IMR-90 (cell line): ENCODE measurements around the gene DOCK10. TPM values are rescaled to one million over a fixed set of nuclear protein-coding genes. Genes with fewer than 3 reads are reported as not detected.

Source experiments
- ATAC-seq: fragments of 200-7000 bp; cut with Tn5 transposase; 2 replicates; pipeline ENCODE4 v1.9.1; 2020; ENCODE audit warnings: low read depth, mild to moderate bottlenecking, moderate library complexity
- BruUV-seq: library from RNA; stranded (reverse); fragments of 400-500 nt; replicated peaks from 2 replicates; lab custom pipeline; 2021; lab: Mats Ljungman, UMichigan
- CTCF ChIA-PET: fragments of 300-600 bp; formaldehyde crosslinking; extraction: SDS; loops from one replicate; lab custom pipeline; 2021; ENCODE audit warnings: antibody characterized with exemption; lab: Yijun Ruan, JAX
- POLR2A ChIA-PET: fragments of 300-600 bp; sonication (Branson Sonifier 250); formaldehyde crosslinking; loops from one replicate; lab custom pipeline; 2022; ENCODE audit warnings: antibody characterized with exemption; ENCODE audit not compliant: unreplicated experiment; lab: Charles Lee
- DNase-seq: peaks from one replicate; pipeline ENCODE4 v3.0.0; 2013
- H2AFZ ChIP-seq: replicated peaks from 2 replicates; pipeline ENCODE3; 2013; ENCODE audit warnings: low read length, mild to moderate bottlenecking; ENCODE audit not compliant: poor library complexity
- H2AK5ac ChIP-seq: 2 replicates; pipeline ENCODE4 v1.6.1; 2013; ENCODE audit warnings: low read depth, low read length, inconsistent platforms
- H2AK9ac ChIP-seq: replicated peaks from 2 replicates; pipeline ENCODE3; 2013; ENCODE audit warnings: mild to moderate bottlenecking, low read depth, low read length, moderate library complexity; ENCODE audit not compliant: poor library complexity
- H2BK120ac ChIP-seq: 2 replicates; pipeline ENCODE4 v1.6.1; 2013; ENCODE audit warnings: low read depth, low read length, inconsistent platforms
- H2BK15ac ChIP-seq: 3 replicates; pipeline ENCODE4 v1.6.1; 2013; ENCODE audit warnings: low read depth, low read length, inconsistent platforms
- H2BK20ac ChIP-seq: 2 replicates; pipeline ENCODE4 v1.6.1; 2013; ENCODE audit warnings: low read depth, mild to moderate bottlenecking, inconsistent platforms, low read length, moderate library complexity
- H2BK5ac ChIP-seq: 2 replicates; pipeline ENCODE4 v1.6.1; 2013; ENCODE audit warnings: mild to moderate bottlenecking, low read depth, low read length, inconsistent platforms; ENCODE audit not compliant: poor library complexity, severe bottlenecking
- H3K14ac ChIP-seq: replicated peaks from 2 replicates; pipeline ENCODE4 v1.6.1; 2013; ENCODE audit warnings: low read depth, low read length, inconsistent platforms
- H3K18ac ChIP-seq: 2 replicates; pipeline ENCODE4 v1.6.1; 2013; ENCODE audit warnings: low read depth, low read length, control low read depth
- H3K23ac ChIP-seq: 2 replicates; pipeline ENCODE4 v1.6.1; 2013; ENCODE audit warnings: low read depth, low read length, inconsistent platforms
- H3K27ac ChIP-seq: 2 replicates; pipeline ENCODE4 v1.5.1; 2013; ENCODE audit warnings: mild to moderate bottlenecking, control low read depth, low read length; ENCODE audit not compliant: insufficient read depth
- H3K27me3 ChIP-seq: 2 replicates; pipeline ENCODE4 v1.6.1; 2013; ENCODE audit warnings: low read length; ENCODE audit not compliant: control insufficient read depth, insufficient read depth
- H3K36me3 ChIP-seq: 2 replicates; pipeline ENCODE4 v1.6.1; 2013; ENCODE audit warnings: low read length, mixed read lengths; ENCODE audit not compliant: control insufficient read depth, insufficient read depth
- H3K4ac ChIP-seq: 2 replicates; pipeline ENCODE4 v1.6.1; 2013; ENCODE audit warnings: low read depth, low read length, inconsistent platforms
- H3K4me1 ChIP-seq: 2 replicates; pipeline ENCODE4 v1.6.1; 2013; ENCODE audit warnings: low read length, mixed read lengths; ENCODE audit not compliant: control insufficient read depth, insufficient read depth
- H3K4me2 ChIP-seq: 2 replicates; pipeline ENCODE4 v1.6.1; 2013; ENCODE audit warnings: low read depth, mild to moderate bottlenecking, control low read depth, low read length, moderate library complexity
- H3K4me3 ChIP-seq: 2 replicates; pipeline ENCODE4 v1.5.1; 2013; ENCODE audit warnings: low read depth, mild to moderate bottlenecking, control low read depth, low read length, moderate library complexity; ENCODE audit not compliant: insufficient read depth
- H3K56ac ChIP-seq: 2 replicates; pipeline ENCODE4 v1.6.1; 2013; ENCODE audit warnings: low read length, inconsistent platforms; ENCODE audit not compliant: insufficient read depth; ENCODE audit errors: extremely low read depth
- H3K79me1 ChIP-seq, 2 experiments: 2 replicates each; pipeline ENCODE4 v1.6.1; 2013; ENCODE audit warnings: low read length in 2 of 2, inconsistent platforms in 1 of 2, low read depth in 1 of 2
- H3K9ac ChIP-seq: 2 replicates; pipeline ENCODE4 v1.6.1; 2013; ENCODE audit warnings: low read depth, low read length, control low read depth
- H3K9me1 ChIP-seq: 2 replicates; pipeline ENCODE4 v1.6.1; 2013; ENCODE audit warnings: low read length, inconsistent platforms; ENCODE audit not compliant: insufficient read depth
- H3K9me3 ChIP-seq: 2 replicates; pipeline ENCODE4 v1.6.1; 2013; ENCODE audit warnings: low read length; ENCODE audit not compliant: control insufficient read depth, insufficient read depth
- H4K20me1 ChIP-seq: 2 replicates; pipeline ENCODE4 v1.6.1; 2013; ENCODE audit warnings: low read length, inconsistent platforms; ENCODE audit not compliant: insufficient read depth
- H4K5ac ChIP-seq: 2 replicates; pipeline ENCODE4 v1.6.1; 2013; ENCODE audit warnings: mild to moderate bottlenecking, low read depth, low read length, control low read depth
- H4K8ac ChIP-seq, 2 experiments: 2 replicates each; pipeline ENCODE4 v1.6.1; 2013; ENCODE audit warnings: low read depth in 2 of 2, low read length in 2 of 2, control low read depth in 1 of 2, inconsistent platforms in 1 of 2
- H4K91ac ChIP-seq: 2 replicates; pipeline ENCODE4 v1.6.1; 2013; ENCODE audit warnings: low read depth, low read length, inconsistent platforms; ENCODE audit not compliant: insufficient read depth
- CEBPB ChIP-seq: IDR thresholded peaks from 2 replicates; pipeline ENCODE4 v1.6.1; 2012; ENCODE audit warnings: low read depth, low read length, improper control_type of control experiment
- ELK1 ChIP-seq: fragments of 150-350 bp; IDR thresholded peaks from 2 replicates; pipeline ENCODE4 v1.6.1; 2016; ENCODE audit warnings: low read depth, mild to moderate bottlenecking, low read length, moderate library complexity, borderline replicate concordance
- FOS ChIP-seq: fragments of 150-350 bp; IDR thresholded peaks from 2 replicates; pipeline ENCODE4 v1.6.1; 2016; ENCODE audit warnings: low read depth, low read length
- MAFK ChIP-seq: IDR thresholded peaks from 2 replicates; pipeline ENCODE4 v1.6.1; 2012; ENCODE audit warnings: low read depth, low read length, improper control_type of control experiment
- MXI1 ChIP-seq: IDR thresholded peaks from 2 replicates; pipeline ENCODE4 v1.6.1; 2012; ENCODE audit warnings: low read depth, mild to moderate bottlenecking, low read length, moderate library complexity, borderline replicate concordance
- NFE2L2 ChIP-seq: fragments of 150-350 bp; IDR thresholded peaks from 2 replicates; pipeline ENCODE4 v1.6.1; 2016; ENCODE audit warnings: low read depth, mild to moderate bottlenecking, low read length
- RFX5 ChIP-seq: IDR thresholded peaks from 2 replicates; pipeline ENCODE4 v1.8.0; 2012; ENCODE audit warnings: low read depth, mild to moderate bottlenecking, low read length, moderate library complexity
- SMC3 ChIP-seq: fragments of 150-350 bp; IDR thresholded peaks from 2 replicates; pipeline ENCODE4 v1.6.1; 2016; ENCODE audit warnings: low read depth, mild to moderate bottlenecking, antibody characterized with exemption, low read length, moderate library complexity
- USF2 ChIP-seq: fragments of 150-350 bp; IDR thresholded peaks from 2 replicates; pipeline ENCODE4 v1.6.1; 2017; ENCODE audit warnings: mild to moderate bottlenecking, antibody characterized with exemption, low read length, low read depth
- WGBS, 2 experiments: methylation state at CpG; one replicate each; pipeline versions ENCODE4 v1.1.5 to v1.1.7; 2013; ENCODE audit warnings: missing lambda C conversion rate in 2 of 2; ENCODE audit not compliant: insufficient read length in 1 of 2; ENCODE audit errors: extremely low coverage in 2 of 2; 5-methylcytosine and 5-hydroxymethylcytosine counted together
- dilution Hi-C: fragments of 300-500 bp; cut with HindIII; formaldehyde crosslinking; loops from one replicate; pipeline ENCODE4 v1.14.3; 2018; ENCODE audit warnings: low sequenced_read_pairs; ENCODE audit not compliant: unreplicated experiment
- in situ Hi-C: fragments of 300-500 bp; cut with MboI; formaldehyde crosslinking; loops from 3 replicates; pipeline ENCODE4 v1.14.3; 2019; ENCODE audit warnings: low sequenced_read_pairs, inconsistent platforms, mixed read lengths
- intact Hi-C: fragments of 100-400 bp; cut with micrococcal nuclease; formaldehyde crosslinking; loops from 2 replicates; pipeline ENCODE4 v1.10.0; 2022
- polyA plus RNA-seq, 3 experiments: library from polyadenylated mRNA; depleted of rRNA; stranded (reverse); fragments of >200 nt; gene quantifications; 2 replicates each; pipeline ENCODE4 v1.2.3, GENCODE V29; 2012; ENCODE audit warnings: low replicate concordance in 1 of 3
- total RNA-seq: library from RNA; depleted of rRNA; stranded (reverse); fragments of >200 nt; gene quantifications from 2 replicates; pipeline ENCODE4 v1.2.3, GENCODE V29; 2012

DOCK10 gene
- total and polyA plus RNA-seq, 2 of the 4 experiments (the other 2 are of a cell fraction): 58.6 to 75.3 TPM

GRCh38 chr2:224883700-224884099 is 158.6 kb downstream of the DOCK10 start:
- no peak overlapping the region; the same call in 1 of the 2 replicates for H3K4me2 ChIP-seq
- peaks cover 10 to 11% of the 10 kb centered on the region in 2 experiments; a peak in 3 of 4 replicates for H3K79me1 ChIP-seq
- dilution Hi-C loops (no loop called here), in situ Hi-C loops (no loop called here), intact Hi-C loops (loop anchor here (5.0 kb wide), 1 partner anchor 219 kb away; no protein-coding TSS in a partner anchor)
- no peak overlapping the region for H4K91ac ChIP-seq
- peak overlapping the region; percentile 80; the same call in 1 of the 2 replicates for H2BK20ac ChIP-seq
- H3K4ac ChIP-seq: no peak overlapping the region
- no peak overlapping the region for H3K4me3 ChIP-seq
- ChIA-PET CTCF (interaction anchor here (1.0 kb wide), 2 partner anchors 10 to 21 kb away, joined by 3 read pairs; no protein-coding TSS in a partner anchor), POLR2A (no interaction called here)
- H3K27me3 ChIP-seq: no peaks in the 10 kb centered on the region
- H2AFZ ChIP-seq: no peak overlapping the region
- no peak overlapping the region; the same call in 1 of the 2 replicates for H2AK5ac ChIP-seq
- peaks cover 6% of the 10 kb centered on the region for H3K9me1 ChIP-seq
- H3K18ac ChIP-seq: peak overlapping the region; percentile 80; the same call in 1 of the 2 replicates
- peak overlapping the region; percentile 90 for H2BK5ac ChIP-seq
- no peak overlapping the region for H3K23ac ChIP-seq
- H3K4me1 ChIP-seq: peaks cover 20% of the 10 kb centered on the region
- H3K27ac ChIP-seq: no peak overlapping the region
- H4K8ac ChIP-seq: peak overlapping the region; percentile 12 to 69; a peak in 2 of 4 replicates
- DNase-seq (no peak), ATAC-seq (no peak)
- peak overlapping the region; percentile 74; the same call in 1 of the 2 replicates for H3K14ac ChIP-seq
- no peaks in the 10 kb centered on the region for H4K20me1 ChIP-seq
- H3K36me3 ChIP-seq: no peaks in the 10 kb centered on the region
- no peak overlapping the region for H3K56ac ChIP-seq
- H3K9ac ChIP-seq: no peak overlapping the region
- H2BK120ac ChIP-seq: no peak overlapping the region
- peak overlapping the region; percentile 60; the same call in 1 of the 2 replicates for H4K5ac ChIP-seq
- no peaks in the 10 kb centered on the region for H3K9me3 ChIP-seq
- TF ChIP-seq MXI1 (no peak), FOS (no peak), ELK1 (no peak), MAFK (no peak), SMC3 (no peak), NFE2L2 (no peak), USF2 (no peak), CEBPB (no peak), RFX5 (no peak)
- BruUV-seq: no TSS peak
- no peak overlapping the region for H2AK9ac ChIP-seq
- WGBS, 2 experiments: no CpG with 5 or more reads among the region's 1 CpG
- no peak overlapping the region; the same call in 1 of the 3 replicates for H2BK15ac ChIP-seq
